ENCODE data around the gene MAGEB3.

MAGEB3 gene

GRCh38 chrX:30278365-30278764, 47.9 kb downstream of the MAGEB3 start:
- no peak for DNase-seq (ENCODE audit: low read depth in 4 of 4, low spot score in 1 of 4)

GRCh38 chrX:30280428-30280827, 50.0 kb downstream of the MAGEB3 start:
- DNase-seq (ENCODE audit: low read depth in 4 of 4, low spot score in 1 of 4), result no peak

GRCh38 chrX:30282527-30282926, 52.1 kb downstream of the MAGEB3 start:
- no peak for DNase-seq (ENCODE audit: low read depth in 4 of 4, low spot score in 1 of 4)

- no peak for DNase-seq (ENCODE audit: low read depth in 4 of 4, low spot score in 1 of 4)
Measured at GRCh38 chrX:30283456-30284200, 53.2 kb downstream of the MAGEB3 start.

Data from stimulated activated CD4-positive, alpha-beta T cell treated with anti-CD3 and anti-CD28 coated beads, Interleukin-1b, Interleukin-23, amount 100 ng/mL, for 24 hours (primary cell).